ENCODE data around the gene GPATCH2. TPM values are rescaled to one million over a fixed set of nuclear protein-coding genes. Genes with fewer than 3 reads are reported as not detected.

GPATCH2 gene
- total RNA-seq, 4 donors from 2014 or later = 10.4 to 22.7 (median 12.1) TPM

DNA sequence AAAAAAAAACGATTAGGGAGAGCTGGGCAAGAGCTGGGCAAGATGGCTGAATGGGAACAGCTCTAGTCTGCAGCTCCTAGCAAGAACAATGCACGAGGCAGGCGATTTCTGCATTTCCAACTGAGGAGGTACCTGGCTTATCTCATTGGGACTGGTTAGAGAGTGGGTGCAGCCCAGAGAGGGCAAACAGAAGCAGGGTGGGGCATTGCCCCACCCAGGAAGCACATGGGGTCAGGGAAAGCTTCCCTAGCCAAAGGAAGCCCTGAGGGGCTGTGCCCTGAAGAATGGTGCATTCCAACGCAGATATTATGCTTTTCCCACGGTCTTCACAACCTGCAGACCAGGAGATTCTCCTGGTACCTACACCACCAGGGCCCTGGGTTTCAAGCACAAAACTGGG is 251.6 kb downstream of the GPATCH2 start:
- no peak for TF ChIP-seq CTCF (IDR thresholded peaks at IDR 0.05)
- DNase-seq (ENCODE audit: low spot score) = no peak
- no peak for ATAC-seq (ENCODE audit: low FRiP score)

Other genes with a start within 250 kb of the GPATCH2 start
- gene SPATA17, start 254 bp upstream of the GPATCH2 start, total RNA-seq = under 1 TPM in 1 of 4 donors, not detected in 3; 0.37 TPM

Measured in omental fat pad (tissue), 4 donors.